ENCODE results near the gene JAG1.
"Not testable (repeated sequence)": the region's sequence is repeated elsewhere in the genome, so short reads cannot be mapped to it uniquely, and the experiment has no call there.

JAG1 gene

DNA sequence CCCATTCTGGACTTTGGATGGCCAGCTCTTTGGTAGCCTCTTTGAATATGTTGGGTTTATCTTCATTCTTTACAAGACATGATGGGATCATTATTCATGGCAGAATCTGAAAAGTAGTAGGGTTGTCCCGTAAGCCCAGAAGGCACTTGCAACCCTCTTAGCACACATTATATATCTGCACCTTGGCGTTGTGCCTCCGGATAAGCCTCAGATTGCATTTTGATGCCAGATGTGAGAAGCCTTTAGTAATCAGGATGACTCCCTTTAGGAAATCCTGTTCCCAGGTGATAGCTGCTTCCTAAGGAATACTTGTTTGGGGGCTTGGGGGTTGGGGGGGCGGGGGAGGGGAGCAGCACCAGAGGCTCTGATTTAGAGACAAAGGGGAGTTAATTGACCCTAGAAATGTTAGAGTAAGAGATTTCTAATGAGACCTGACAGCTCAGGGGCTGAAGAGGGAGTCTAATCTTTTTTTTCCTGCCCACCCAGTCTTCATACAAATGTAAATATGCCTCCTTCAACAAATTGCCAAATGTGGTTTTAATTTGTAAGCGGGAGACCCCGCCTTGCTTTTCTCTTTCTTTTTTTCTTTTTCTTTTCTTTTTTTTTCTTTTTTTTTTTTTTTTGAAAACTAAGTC is 55.1 kb downstream of the JAG1 start:
- Histone ChIP-seq H3K4ac (ENCODE audit: low read depth, low read length) (no peak overlapping the region), H3K79me1 (ENCODE audit: low read length) (peaks cover 21% of the 10 kb centered on the region), H4K91ac (ENCODE audit: low read depth, low read length) (no peak overlapping the region), H2BK12ac (ENCODE audit: low read length) (peak overlapping the region; percentile 32), H3K9ac (ENCODE audit: low read length) (no peak overlapping the region), H2BK120ac (ENCODE audit: insufficient read depth, low read length, poor library complexity) (no peak overlapping the region), H2AFZ (ENCODE audit: insufficient read depth, low read length, poor library complexity) (no peak overlapping the region), H3K9me3 (ENCODE audit: insufficient read depth, low read depth, low read length) (peaks cover 2% of the 10 kb centered on the region), H3K27ac (ENCODE audit: low read depth, low read length) (no peak overlapping the region), H3K36me3 (ENCODE audit: control insufficient read depth in 1 of 2, insufficient read depth in 2 of 2, low read length in 2 of 2) (no peaks in the 10 kb centered on the region), H3K4me1 (ENCODE audit: control insufficient read depth in 1 of 2, insufficient read depth in 2 of 2, low read length in 2 of 2) (peaks cover 13 to 20% of the 10 kb centered on the region in 2 experiments), H3K4me2 (ENCODE audit: low read length) (no peak overlapping the region), H4K8ac (ENCODE audit: low read depth, low read length) (no peak overlapping the region), H3K14ac (ENCODE audit: low read length) (no peak overlapping the region), H3K18ac (ENCODE audit: low read length) (no peak overlapping the region), H2AK5ac (ENCODE audit: low read length) (no peak overlapping the region), H3K4me3 (ENCODE audit: low read depth, low read length) (no peak overlapping the region), H3K27me3 (ENCODE audit: insufficient read depth, low read length) (no peaks in the 10 kb centered on the region), H3K79me2 (ENCODE audit: control insufficient read depth, insufficient read depth, low read length, poor library complexity) (peaks cover 3% of the 10 kb centered on the region), H2BK5ac (ENCODE audit: low read depth, low read length, poor library complexity) (no peak overlapping the region), H4K12ac (ENCODE audit: low read depth, low read length) (no peak overlapping the region), H3K23ac (ENCODE audit: low read length) (no peak overlapping the region)
- no CpG with 5 or more reads among the region's 6 CpGs for WGBS (ENCODE audit: extremely low coverage, insufficient coverage, insufficient read length)
- no peak for DNase-seq

- not testable (repeated sequence) for H2BK120ac ChIP-seq (ENCODE audit: insufficient read depth, low read length, poor library complexity); H3K79me2 ChIP-seq (ENCODE audit: control insufficient read depth, insufficient read depth, low read length, poor library complexity); H3K36me3 ChIP-seq (ENCODE audit: control insufficient read depth in 1 of 2, insufficient read depth in 2 of 2, low read length in 2 of 2); H3K9me3 ChIP-seq (ENCODE audit: insufficient read depth, low read depth, low read length); H3K18ac ChIP-seq (ENCODE audit: low read length); H3K27me3 ChIP-seq (ENCODE audit: insufficient read depth, low read length); H3K4me3 ChIP-seq (ENCODE audit: low read depth, low read length); H2BK5ac ChIP-seq (ENCODE audit: low read depth, low read length, poor library complexity); H2AFZ ChIP-seq (ENCODE audit: insufficient read depth, low read length, poor library complexity); H4K8ac ChIP-seq (ENCODE audit: low read depth, low read length); H3K9ac ChIP-seq (ENCODE audit: low read length); H4K12ac ChIP-seq (ENCODE audit: low read depth, low read length); H3K27ac ChIP-seq (ENCODE audit: low read depth, low read length); H3K14ac ChIP-seq (ENCODE audit: low read length); H3K4ac ChIP-seq (ENCODE audit: low read depth, low read length); DNase-seq; H3K4me2 ChIP-seq (ENCODE audit: low read length); H3K23ac ChIP-seq (ENCODE audit: low read length); H2AK5ac ChIP-seq (ENCODE audit: low read length)
- Histone ChIP-seq H3K4me1 (ENCODE audit: control insufficient read depth in 1 of 2, insufficient read depth in 2 of 2, low read length in 2 of 2) (peaks cover 7 to 11% of the 10 kb centered on the region in 2 experiments), H2BK12ac (ENCODE audit: low read length) (peak overlapping the region; percentile 27), H3K79me1 (ENCODE audit: low read length) (peaks cover 12% of the 10 kb centered on the region), H4K91ac (ENCODE audit: low read depth, low read length) (peak overlapping the region; percentile 74)
- WGBS (ENCODE audit: extremely low coverage, insufficient coverage, insufficient read length), result no CpG with 5 or more reads among the region's 4 CpGs
Measured at GRCh38 chr20:10617549-10618133, 56.2 kb downstream of the JAG1 start.

DNA sequence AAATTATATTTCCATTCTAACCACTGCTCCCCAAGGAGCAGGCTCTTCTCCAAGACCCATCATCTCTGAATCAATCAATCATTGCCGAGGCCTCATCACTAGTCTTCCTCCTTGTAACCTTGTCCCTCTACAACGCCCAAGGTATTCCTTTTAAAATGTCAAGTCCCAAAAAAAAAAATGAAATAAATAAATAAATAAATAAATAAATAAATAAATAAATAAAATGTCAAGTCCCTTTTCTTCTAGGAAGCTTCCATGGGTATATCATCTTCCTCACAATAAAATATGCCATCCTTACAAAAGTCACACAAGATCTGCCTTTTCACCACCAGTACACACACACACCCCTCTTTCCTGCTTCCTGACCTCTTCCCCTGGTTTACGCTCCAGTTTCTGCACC is 57.6 kb downstream of the JAG1 start:
- WGBS (ENCODE audit: extremely low coverage, insufficient coverage, insufficient read length), result no CpG with 5 or more reads among the region's 3 CpGs
- H3K36me3 ChIP-seq (ENCODE audit: control insufficient read depth in 1 of 2, insufficient read depth in 2 of 2, low read length in 2 of 2), result no peaks in the 10 kb centered on the region

DNA sequence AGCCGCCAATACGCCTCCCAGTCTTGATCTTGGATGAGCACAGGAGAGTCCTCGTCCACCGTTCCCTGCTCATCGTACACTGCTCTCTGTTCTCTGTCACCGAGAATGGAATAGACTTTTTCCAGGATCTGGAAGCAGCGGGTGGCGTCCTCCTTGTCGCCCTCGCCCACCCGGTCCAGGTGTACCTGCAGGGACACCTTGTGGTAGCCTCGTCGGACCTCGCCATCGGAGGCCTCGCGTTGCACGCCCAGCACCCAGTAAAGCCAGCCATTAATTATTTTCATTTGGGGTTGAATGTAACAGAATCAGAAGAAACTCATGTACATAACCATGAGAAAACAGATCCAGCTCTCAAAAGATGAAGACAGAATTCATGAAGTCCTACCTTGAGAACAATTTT is 59.9 kb downstream of the JAG1 start:
- Histone ChIP-seq H3K36me3 (ENCODE audit: control insufficient read depth in 1 of 2, insufficient read depth in 2 of 2, low read length in 2 of 2) (no peaks in the 10 kb centered on the region), H3K14ac (ENCODE audit: low read length) (no peak overlapping the region), H4K8ac (ENCODE audit: low read depth, low read length) (no peak overlapping the region), H3K79me1 (ENCODE audit: low read length) (no peaks in the 10 kb centered on the region), H2BK5ac (ENCODE audit: low read depth, low read length, poor library complexity) (no peak overlapping the region), H2BK12ac (ENCODE audit: low read length) (no peak overlapping the region), H4K12ac (ENCODE audit: low read depth, low read length) (no peak overlapping the region), H3K27ac (ENCODE audit: low read depth, low read length) (no peak overlapping the region), H2AFZ (ENCODE audit: insufficient read depth, low read length, poor library complexity) (no peak overlapping the region), H3K27me3 (ENCODE audit: insufficient read depth, low read length) (no peaks in the 10 kb centered on the region), H3K9me3 (ENCODE audit: insufficient read depth, low read depth, low read length) (no peaks in the 10 kb centered on the region), H3K18ac (ENCODE audit: low read length) (no peak overlapping the region), H3K79me2 (ENCODE audit: control insufficient read depth, insufficient read depth, low read length, poor library complexity) (no peaks in the 10 kb centered on the region), H3K4me2 (ENCODE audit: low read length) (no peak overlapping the region), H3K4me3 (ENCODE audit: low read depth, low read length) (peak overlapping the region; percentile 49), H3K4ac (ENCODE audit: low read depth, low read length) (no peak overlapping the region), H4K91ac (ENCODE audit: low read depth, low read length) (no peak overlapping the region), H2AK5ac (ENCODE audit: low read length) (no peak overlapping the region), H3K9ac (ENCODE audit: low read length) (no peak overlapping the region), H3K23ac (ENCODE audit: low read length) (no peak overlapping the region), H3K4me1 (ENCODE audit: control insufficient read depth in 1 of 2, insufficient read depth in 2 of 2, low read length in 2 of 2) (no peaks in the 10 kb centered on the region), H2BK120ac (ENCODE audit: insufficient read depth, low read length, poor library complexity) (no peak overlapping the region)
- no CpG with 5 or more reads among the region's 18 CpGs for WGBS (ENCODE audit: extremely low coverage, insufficient coverage, insufficient read length)
- no peak for DNase-seq

More for the DNA sequence above, 57.6 kb downstream of the JAG1 start:
- no peak overlapping the region for H3K9ac ChIP-seq (ENCODE audit: low read length)
- H3K4me1 ChIP-seq (ENCODE audit: control insufficient read depth in 1 of 2, insufficient read depth in 2 of 2, low read length in 2 of 2), result peaks cover 3 to 4% of the 10 kb centered on the region in 2 experiments
- H3K4ac ChIP-seq (ENCODE audit: low read depth, low read length), result no peak overlapping the region
- no peak overlapping the region for H3K4me2 ChIP-seq (ENCODE audit: low read length)
- H3K79me1 ChIP-seq (ENCODE audit: low read length), result peaks cover 6% of the 10 kb centered on the region
- no peak overlapping the region for H2BK12ac ChIP-seq (ENCODE audit: low read length)
- no peak overlapping the region for H2BK5ac ChIP-seq (ENCODE audit: low read depth, low read length, poor library complexity)
- H4K91ac ChIP-seq (ENCODE audit: low read depth, low read length), result no peak overlapping the region
- H3K18ac ChIP-seq (ENCODE audit: low read length), result no peak overlapping the region
- H3K23ac ChIP-seq (ENCODE audit: low read length), result no peak overlapping the region
- peaks cover 2% of the 10 kb centered on the region for H3K79me2 ChIP-seq (ENCODE audit: control insufficient read depth, insufficient read depth, low read length, poor library complexity)
- DNase-seq, result no peak
- no peak overlapping the region for H4K12ac ChIP-seq (ENCODE audit: low read depth, low read length)
- H2AFZ ChIP-seq (ENCODE audit: insufficient read depth, low read length, poor library complexity), result no peak overlapping the region
- no peaks in the 10 kb centered on the region for H3K9me3 ChIP-seq (ENCODE audit: insufficient read depth, low read depth, low read length)
- H3K27me3 ChIP-seq (ENCODE audit: insufficient read depth, low read length), result no peaks in the 10 kb centered on the region
- H3K4me3 ChIP-seq (ENCODE audit: low read depth, low read length), result no peak overlapping the region
- no peak overlapping the region for H3K14ac ChIP-seq (ENCODE audit: low read length)
- no peak overlapping the region for H3K27ac ChIP-seq (ENCODE audit: low read depth, low read length)
- H4K8ac ChIP-seq (ENCODE audit: low read depth, low read length), result no peak overlapping the region
- no peak overlapping the region for H2BK120ac ChIP-seq (ENCODE audit: insufficient read depth, low read length, poor library complexity)
- no peak overlapping the region for H2AK5ac ChIP-seq (ENCODE audit: low read length)
